HL-60/S4 treated with phorbol 12-myristate 13-acetate at 8.2 ng/mL for 4 days and 3 days (cell line): Measurements from ENCODE around the gene C17orf75.

Experiments
- in situ Hi-C: fragments of 300-500 bp; cut with MboI; formaldehyde crosslinking; loops from 2 replicates; pipeline ENCODE4 v1.15.0; 2022; ENCODE audit warnings: low sequenced_read_pairs

The C17orf75 gene

DNA sequence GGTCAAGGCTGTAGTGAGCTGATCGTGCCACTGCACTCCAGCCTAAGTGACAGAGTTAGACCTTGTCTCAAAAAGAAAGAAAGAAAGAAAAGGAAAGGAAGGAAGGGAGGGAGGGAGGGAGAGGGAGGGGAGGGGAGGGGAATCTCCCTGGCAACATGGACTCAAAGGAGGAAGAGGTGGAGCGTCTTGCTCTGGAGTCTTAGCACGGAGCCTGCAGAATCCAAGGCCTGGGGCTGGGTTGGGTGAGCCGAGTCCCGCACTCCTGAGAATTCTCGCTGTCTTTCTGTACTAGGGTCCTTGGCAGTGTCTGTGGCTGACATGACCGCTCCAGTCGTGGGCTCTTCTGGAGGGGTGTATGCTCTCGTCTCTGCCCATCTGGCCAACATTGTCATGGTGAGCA lies 36.9 kb downstream of the C17orf75 start:
- in situ Hi-C loops = no loop called here

DNA sequence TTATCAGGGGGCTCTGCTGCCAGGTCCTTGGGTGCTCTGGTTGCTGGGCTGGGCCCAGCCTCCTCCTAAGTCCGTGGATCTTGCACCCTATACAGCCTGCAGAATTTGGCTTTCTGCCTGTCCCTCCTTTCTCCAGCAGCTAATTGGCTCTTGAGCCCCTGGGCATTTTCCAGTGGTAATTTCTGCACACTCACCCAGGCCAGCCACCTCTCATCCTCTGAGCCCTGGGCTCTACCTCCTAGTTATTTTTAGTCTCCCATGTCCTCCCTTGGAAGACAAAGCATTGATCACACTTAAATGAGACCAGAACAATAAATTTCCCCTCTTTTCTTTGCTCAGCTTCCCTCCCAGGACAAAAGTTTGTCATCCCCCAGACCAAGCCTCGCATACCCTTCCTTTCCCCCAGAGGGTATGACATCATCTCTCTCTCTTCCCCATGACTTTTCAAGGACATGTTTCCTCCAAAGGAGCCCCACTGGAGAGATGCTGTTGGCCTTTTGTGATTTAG lies 38.1 kb downstream of the C17orf75 start:
- in situ Hi-C loops = no loop called here

DNA sequence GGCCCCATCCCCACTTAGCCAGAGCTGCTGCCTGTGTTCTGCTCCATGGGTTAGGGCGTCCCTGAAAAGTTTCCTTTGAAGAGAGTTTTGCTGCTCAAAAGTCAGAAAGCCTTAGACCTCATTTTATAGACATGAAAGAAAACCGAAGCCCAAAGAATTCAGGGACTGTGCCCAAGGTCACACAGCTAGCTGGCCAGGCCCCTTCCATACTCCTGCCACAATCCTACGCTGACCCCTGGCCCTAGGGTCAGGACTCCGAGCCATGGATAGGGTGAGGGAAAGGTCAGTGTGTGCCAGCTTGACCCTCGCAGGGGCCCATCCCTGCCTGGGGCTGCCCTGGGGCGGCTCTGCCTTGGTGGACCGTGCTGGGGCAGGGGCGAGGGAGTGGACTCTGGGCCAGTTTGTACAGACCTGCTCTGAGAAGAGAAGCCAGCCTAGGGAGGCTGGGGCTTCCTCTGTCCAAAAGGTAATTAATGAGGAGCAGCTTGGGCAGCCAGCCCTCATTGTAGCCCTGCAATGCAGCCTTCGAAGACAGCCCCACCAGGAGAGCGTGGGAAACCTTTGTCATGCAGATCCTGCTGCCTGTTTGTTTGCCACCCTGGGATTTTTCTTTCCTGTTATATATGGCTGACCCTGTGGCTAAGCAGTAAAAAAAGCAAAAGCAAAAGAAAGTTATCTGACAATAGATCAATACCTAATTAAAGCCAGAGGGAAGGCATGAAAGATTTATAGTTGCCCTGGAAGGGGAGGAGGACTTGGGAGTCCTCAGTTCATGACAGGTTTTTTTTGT lies 38.9 kb downstream of the C17orf75 start:
- in situ Hi-C loops = no loop called here

DNA sequence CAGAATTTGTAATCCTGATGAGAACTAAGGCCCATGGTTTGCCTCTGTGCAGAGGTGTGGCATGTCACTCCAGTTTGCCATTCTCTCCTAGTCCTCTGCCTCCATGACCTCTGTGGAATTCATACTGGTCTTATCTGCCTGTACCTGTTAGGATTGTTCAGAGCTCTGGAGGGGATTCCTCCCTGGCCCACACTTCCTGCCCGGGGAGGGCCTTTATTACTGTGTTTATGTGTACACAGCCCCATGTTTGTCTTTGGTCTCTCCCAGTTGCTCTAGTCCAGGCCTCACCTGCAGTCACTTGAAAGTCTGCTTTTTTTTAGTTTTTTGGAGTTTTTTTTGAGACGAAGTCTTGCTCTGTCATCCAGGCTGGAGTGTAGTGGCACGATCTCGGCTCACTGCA lies 39.9 kb downstream of the C17orf75 start:
- in situ Hi-C loops = no loop called here

DNA sequence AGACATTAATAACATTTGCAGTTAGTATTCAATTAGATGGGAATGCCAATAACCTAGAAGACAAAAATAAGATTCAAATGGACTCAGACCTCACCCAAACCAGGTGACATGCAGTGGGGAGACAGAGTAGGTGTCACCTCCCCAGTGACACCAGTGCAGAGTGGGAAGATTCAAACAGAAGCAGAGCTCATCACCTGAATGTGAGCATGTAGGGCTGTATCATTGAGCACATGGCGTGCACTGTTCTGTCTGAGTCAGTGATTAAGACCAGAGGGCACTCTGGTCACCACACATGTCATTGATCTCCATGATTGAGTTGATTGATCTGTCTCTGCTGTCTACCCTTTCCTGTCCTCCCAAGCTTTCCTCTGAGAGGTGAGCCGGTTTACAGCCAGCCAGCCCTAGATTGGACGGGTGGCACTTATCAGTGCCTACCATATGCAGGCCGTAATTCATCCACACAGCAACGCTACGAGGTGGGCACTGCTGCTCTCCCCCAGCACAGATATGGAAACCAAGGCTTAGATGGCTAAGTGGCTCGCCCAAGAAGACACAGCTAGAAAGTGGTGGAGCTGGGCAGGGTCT lies 42.3 kb downstream of the C17orf75 start:
- in situ Hi-C loops = no loop called here

DNA sequence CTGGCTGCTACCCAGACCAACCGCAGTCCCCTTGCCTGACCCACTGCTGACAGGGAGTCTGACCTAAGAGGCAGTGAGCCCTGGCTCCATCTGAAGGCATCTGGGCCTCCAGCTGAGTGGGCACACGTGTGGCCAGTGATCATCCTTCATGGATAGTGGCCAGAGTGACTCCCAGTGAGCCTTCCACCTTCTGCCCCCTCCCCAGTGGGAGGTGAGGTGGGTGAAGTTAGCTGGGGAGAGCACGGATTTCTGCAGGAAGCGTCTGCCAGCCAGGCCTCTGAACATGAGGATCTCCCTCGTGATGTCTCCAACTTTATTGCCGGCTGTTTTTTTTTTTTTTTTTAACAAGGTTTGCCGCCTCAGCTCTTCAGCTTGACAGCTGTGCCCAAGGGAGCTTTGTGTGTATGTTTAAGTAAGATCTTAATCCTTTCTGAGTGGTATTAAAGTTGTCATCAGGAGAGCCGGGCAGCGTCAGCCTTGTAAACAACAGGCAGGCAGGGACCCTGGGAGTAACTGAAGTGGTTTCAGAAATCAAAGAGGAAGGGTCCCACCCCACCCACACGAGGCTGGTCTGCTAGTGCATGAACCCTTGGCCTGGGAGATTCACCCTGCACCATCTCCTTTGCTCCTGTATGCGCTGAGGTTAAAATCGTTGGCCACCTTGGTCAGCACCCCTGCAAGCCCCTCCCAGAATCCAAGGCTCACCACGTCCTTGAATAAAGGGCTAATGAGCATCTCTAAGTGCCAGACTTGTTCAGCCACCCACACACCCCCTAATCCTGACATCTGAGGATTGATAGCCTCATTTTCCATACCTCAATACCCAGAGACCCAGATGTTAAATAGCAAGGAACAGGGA lies 43.0 kb downstream of the C17orf75 start:
- in situ Hi-C loops = no loop called here

DNA sequence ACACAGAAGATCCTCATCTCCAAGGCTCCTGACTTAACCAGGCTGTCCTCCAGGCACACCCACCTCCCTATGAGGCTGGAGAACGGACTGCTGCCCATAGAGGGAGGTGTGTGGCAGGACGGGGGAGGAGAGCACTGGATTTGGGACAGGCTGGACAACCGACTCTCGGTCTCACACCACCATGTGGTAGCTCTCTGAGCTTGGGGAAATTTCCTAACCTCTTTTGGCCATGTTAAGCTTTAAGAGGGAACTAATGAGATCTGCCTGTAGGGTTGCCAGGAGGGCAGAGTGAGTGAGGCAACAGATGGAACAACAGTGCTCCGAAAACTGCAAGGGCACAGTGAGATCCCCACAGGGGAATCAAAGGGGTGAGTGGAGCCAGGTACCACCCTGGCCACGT lies 43.7 kb downstream of the C17orf75 start:
- in situ Hi-C loops = no loop called here

DNA sequence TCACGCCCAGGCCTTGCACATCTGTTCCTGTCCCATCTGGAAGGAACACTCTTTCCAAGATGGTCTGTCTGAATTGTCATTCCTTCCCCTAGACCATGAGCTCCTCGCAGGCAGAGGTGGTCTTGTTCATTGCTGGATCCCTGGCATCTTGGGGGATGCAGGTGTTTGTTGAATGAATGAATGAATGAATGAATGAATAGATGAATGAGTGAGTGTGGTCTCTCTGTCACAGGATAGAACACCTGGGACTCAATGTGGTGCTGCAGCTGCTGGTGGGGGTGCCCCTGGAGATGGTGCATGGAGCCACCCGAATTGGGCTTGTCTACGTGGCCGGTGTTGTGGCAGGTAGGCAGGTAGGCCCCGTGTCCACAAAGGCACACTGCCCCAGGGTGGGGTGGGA lies 44.1 kb downstream of the C17orf75 start:
- in situ Hi-C loops = no loop called here

DNA sequence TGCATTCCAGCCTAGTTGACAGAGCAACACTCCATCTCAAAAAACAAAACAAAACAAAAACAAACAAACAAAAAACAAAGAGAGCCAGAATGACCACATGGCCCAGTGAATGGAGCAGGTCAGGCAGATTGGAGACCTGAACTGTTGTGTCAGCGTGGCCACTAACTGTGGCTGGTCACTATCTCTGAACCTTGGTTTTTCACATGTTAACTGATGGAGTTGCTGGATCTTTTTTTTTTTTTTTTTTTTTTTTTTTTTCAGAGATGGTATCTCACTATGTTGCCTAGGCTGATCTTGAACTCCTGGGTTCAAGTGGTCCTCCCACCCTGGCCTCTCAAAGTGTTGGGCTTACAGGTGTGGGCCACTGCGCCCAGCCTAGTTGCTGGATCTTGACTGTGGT lies 44.5 kb downstream of the C17orf75 start:
- in situ Hi-C loops = no loop called here

DNA sequence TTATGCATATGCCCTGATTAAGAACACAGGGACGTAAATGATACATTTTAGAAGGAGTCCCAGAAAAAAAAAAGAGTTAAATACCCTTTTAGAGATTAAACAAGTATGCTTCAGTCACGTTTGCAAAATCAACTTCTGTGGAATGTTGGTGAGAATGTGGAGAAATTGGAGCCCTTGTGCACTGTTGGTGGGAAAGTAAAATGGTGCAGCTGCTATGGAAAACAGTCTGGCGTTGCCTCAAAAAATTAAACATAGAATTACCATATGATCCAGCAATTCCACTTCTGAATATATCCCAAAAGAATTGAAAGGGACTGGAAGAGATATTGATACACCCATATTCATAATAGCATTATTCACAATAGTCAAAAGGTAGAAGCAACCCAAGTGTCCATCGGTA lies 49.9 kb downstream of the C17orf75 start:
- in situ Hi-C loops = no loop called here

DNA sequence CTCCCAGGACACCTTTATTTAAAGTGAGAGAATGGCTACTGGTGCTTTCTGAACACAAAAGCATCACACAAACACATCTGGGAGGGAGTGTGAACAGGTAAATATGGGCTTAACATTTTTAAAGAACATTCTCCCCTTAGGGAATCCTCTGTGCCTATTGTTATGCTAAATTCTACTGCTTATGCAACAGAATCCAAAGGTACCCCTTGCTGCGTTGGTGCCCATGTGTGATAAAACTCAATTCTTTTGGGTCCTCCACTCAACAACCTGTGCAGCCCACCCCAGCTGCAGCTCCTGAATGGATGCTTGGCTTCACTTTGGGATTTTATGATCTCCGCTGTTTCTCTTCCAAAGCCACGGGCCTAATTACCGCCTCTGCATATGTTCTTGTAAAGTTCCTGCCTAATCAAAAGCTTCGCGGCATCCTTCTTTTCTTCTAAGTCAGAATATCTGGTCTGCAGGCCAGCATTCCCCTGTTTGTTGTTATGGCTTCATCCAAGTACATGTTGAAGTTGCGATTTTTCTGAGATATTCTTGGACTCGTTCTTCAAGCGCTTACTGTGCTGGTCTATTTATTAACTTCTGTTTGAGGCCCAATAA lies 52.4 kb downstream of the C17orf75 start:
- in situ Hi-C loops = no loop called here

DNA sequence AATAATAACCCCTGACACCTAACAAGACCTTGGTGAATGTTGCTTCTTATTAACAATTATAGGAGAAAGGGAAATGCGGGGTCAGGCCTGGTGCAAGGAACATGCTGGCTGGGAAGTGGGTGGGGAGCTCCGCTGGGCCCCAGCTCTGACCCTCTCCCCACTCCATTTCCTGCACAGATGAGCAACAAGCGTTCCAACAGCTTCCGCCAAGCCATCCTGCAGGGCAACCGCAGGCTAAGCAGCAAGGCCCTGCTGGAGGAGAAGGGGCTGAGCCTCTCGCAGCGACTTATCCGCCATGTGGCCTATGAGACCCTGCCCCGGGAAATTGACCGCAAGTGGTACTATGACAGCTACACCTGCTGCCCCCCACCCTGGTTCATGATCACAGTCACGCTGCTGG lies 53.4 kb downstream of the C17orf75 start:
- in situ Hi-C loops = no loop called here

DNA sequence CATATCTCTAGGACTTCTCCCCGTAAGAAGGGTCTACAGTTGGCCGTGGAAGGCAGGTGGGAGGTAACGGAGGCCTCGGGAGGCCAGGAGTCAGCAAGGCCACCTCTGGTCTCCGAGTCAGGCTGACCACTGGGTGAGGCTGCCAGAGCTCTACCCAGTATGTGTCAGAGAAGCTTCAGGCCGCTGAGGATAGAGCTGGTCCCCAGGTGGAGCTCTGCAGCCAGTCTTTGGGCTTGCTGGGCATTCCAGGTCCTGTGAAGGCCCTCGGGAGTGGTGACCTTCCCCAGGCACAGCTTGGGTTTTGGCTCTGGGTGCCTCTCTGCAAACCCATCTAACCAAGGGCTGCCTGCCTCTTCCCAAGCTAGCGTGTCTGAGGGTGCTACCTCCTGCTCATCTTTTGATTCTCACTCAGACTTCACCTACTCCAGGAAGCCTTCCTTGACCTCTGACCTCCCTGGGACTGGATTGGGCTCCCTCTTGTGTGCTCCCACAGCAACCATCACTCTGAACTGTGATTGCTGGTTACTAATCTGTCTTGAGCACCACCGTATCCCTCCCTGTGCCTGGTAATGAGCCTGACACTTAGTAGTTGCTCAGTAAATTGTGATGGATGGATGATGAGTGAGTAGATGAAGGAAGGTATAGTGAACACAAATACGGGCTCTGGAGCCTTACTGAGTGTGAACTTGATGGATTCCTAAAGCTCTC lies 54.0 kb downstream of the C17orf75 start:
- in situ Hi-C loops = no loop called here

DNA sequence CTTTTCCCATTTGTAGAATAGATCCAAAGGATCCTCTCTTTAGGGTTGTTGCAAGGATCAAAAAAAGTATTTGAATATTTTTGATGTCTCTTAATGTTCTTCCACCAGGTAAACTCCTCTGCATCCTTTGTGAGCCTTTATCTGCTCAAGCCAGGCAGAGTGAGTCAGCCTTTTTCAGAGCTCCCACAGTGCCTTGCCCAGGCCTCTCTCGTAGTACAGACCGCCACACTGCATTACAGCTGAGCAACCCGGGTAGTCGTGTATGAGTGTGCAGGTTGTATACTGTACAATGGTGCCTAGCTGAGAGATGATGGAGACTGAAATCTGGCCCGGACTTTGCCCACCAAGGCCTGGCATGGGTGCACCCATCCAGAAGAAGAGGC lies 55.5 kb downstream of the C17orf75 start:
- in situ Hi-C loops = no loop called here

DNA sequence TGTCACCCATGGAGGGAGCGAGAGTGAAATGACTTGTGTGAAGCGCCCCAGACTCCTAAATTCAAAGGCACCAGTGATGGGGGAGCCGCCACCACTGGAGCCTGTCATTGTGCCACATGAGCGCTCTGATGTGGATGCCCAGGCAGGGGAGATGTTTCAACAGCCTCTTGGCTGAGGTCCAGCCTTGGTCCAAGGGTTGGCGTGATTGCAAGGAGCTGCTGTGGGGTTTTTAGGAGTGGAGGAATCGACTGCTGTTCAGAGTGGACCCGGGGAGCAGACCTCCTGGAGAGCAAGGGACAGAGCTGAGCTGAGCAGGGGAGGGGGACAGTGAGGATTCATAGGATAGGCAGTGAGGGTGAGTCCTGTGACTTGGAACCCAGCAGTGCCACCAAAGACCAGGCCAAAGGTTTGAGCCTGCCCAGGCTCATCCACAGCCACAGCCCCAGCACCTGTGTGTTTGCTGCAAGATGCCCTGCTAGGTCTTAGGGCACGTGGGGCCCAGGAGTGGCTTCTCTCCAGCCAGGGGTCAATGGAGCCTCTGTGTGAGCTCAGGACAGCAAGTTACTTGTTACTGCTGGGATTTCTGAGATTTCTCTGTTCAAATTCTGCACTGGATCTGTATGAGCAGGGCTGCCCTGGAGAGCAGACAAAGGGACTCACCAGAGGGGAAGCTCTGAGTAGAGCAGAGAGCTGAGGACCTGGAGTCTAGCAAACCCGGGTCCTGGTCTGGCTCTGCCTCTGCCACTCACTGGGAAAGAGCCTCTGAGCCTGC lies 56.0 kb downstream of the C17orf75 start:
- in situ Hi-C loops = no loop called here

DNA sequence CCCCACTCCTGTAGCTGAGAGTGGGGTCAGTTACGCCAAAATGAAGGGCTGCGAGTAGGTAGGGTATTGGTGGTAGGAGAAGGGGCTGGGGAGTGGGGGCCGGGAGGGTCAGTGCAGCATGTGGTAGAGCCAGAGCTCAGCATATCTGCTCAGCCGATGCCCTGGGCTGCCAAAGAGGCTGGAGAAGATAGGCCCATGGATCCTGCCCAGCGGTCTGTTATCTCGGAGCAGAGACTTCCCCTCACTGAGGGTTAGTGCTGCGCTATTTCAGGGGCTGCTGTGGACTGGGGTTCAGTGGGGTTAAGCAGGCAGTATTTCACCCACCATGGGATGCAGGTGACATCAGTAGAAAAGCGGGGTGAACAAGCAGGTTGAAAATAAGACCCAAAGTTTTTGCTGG lies 56.7 kb downstream of the C17orf75 start:
- in situ Hi-C loops = no loop called here

DNA sequence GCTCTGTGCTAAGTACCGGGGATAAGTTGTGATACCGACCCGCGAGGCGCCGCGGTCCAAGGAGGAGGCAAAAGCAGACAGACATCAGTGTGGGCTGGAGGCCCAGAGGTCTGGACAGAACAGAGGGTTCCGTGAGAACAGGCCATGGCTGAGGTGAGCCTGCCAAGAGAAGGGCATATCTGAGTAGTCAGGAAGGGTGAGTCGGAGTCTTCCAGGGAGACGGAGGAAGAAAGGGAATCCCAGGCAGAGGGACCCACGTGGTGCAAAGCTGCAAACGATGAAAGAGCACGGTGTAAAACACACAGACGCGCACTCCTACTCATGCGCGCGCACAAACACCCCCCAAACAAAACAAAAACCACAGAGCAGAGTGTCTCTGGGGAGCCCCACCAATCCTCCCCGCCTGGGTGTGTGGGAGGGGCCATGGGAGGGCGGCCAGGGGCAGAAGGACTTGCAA lies 58.2 kb downstream of the C17orf75 start:
- in situ Hi-C loops = no loop called here

DNA sequence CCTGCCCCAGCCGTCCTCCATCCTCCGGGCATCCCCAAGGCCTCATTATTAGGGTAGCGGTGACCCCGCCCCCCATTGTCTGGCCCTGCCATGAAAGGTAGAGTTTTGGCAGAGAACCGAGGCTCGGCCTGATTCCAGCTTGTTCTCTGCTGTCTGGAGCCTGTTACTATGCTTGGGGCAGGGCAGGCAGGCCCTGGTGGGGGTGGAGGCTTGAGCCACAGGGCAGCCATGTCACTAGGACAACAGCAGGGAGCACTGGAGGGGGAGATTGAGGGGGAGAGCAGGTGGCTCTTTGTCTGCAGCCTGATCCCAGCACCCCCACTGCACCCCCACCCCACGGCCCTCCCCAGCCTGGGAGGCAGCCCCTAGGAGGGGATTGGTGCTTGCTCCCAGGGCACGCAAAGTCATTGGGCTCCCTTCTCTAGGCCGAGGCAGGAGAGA lies 60.9 kb downstream of the C17orf75 start:
- in situ Hi-C loops = no loop called here

DNA sequence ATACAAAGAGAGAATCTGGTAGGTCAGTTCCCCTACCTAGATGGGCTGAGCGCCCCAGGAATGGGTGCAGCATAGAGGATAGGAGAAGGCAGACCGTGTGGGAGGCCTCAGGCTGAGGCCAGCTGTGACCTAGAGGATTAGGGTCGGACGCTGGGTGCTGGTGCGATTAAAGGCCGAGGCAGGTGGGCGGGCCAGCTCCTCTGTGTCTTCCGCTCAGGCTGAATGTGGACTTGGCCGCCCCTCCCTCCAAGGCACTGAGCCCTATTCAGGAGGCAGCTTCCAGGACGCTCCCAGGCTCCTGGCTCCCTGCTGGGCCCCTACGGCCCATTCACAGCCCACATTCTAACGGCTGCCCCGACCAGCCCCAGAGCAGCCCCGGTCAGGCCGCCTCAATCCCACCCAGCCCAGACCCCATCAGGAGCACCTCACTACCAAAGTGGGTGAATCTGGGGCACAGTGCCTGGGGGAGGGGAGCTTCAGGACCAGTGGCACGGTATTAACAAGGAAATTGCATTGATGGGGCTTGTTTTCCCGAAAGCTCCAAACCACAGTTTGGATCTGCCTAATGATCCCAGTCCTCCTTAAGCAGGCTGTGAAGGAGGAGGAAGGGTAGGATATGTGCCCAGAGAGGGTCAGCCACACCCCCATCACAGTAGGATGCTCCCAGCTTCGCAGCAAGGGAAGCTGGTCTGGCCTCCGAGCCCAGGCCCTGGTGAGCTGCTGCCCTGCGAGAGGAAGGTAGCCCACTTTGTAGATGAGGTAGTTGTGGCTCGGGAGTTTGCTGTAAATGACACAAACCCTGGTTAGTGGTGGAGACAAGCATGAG lies 61.9 kb downstream of the C17orf75 start:
- in situ Hi-C loops = no loop called here
